HCT116 (cell line): ENCODE results near the gene HCLS1. TPM values are rescaled to one million over a fixed set of nuclear protein-coding genes. Genes with fewer than 3 reads are reported as not detected.

Experiments used
- ATAC-seq: fragments of 200-7000 bp; cut with Tn5 transposase; 2 replicates; pipeline ENCODE4 v1.9.1; 2020; ENCODE audit warnings: mild to moderate bottlenecking, moderate library complexity
- BruUV-seq: library from RNA; stranded (reverse); fragments of 400-500 nt; replicated peaks from 2 replicates; lab custom pipeline; 2021; lab: Mats Ljungman, UMichigan
- CTCF ChIA-PET: fragments of 300-600 bp; sonication (Branson Sonifier 250); formaldehyde crosslinking; loops from one replicate; lab custom pipeline; 2021; ENCODE audit warnings: antibody characterized with exemption; lab: Charles Lee
- POLR2A ChIA-PET: fragments of 300-600, 350-600 bp; sonication (Branson Sonifier 250); formaldehyde crosslinking; loops from one replicate; lab custom pipeline; 2021; ENCODE audit warnings: antibody characterized with exemption; lab: Charles Lee
- RAD21 ChIA-PET, 2 experiments: fragments of 300-600 bp; sonication (Branson Sonifier 250); formaldehyde crosslinking; loops; one replicate each; lab custom pipeline; 2023; ENCODE audit warnings: low total read pairs in 2 of 2; ENCODE audit not compliant: uncharacterized antibody in 2 of 2, unreplicated experiment in 2 of 2, low non-redundant PET in 1 of 2; lab: Charles Lee
- DNase-seq: peaks from one replicate; pipeline ENCODE4 v3.0.0-alpha.2; 2010; ENCODE audit warnings: low read depth, low spot score
- H2AFZ ChIP-seq: fragments of 200-600 bp; shearing (Covaris generic), sonication (generic); 2 replicates; pipeline ENCODE4 v1.6.1; 2017; ENCODE audit warnings: low read depth, mixed run types, mixed read lengths, antibody characterized with exemption, low read length; ENCODE audit not compliant: poor library complexity, severe bottlenecking
- H3K27ac ChIP-seq: 2 replicates; pipeline ENCODE4 v1.5.1; 2012; ENCODE audit warnings: low read depth, low read length
- H3K27me3 ChIP-seq: fragments of 200-600 bp; sonication (generic); 2 replicates; pipeline ENCODE4 v1.6.1; 2016; ENCODE audit warnings: mixed run types, low read length, mixed read lengths; ENCODE audit not compliant: insufficient read depth
- H3K36me3 ChIP-seq, 2 experiments: fragments of 200-500 bp in 1 of 2; fragments of 200-600 bp in 1 of 2; sonication (Bioruptor generic) in 1 of 2; sonication (generic) in 1 of 2; 2 replicates each; pipeline versions ENCODE4 v1.5.1 to v1.6.1; 2014 to 2016; ENCODE audit warnings: low read length in 2 of 2, inconsistent platforms in 1 of 2, mixed read lengths in 1 of 2, mixed run types in 1 of 2; ENCODE audit not compliant: insufficient read depth in 2 of 2, control insufficient read depth in 1 of 2
- H3K4me1 ChIP-seq, 2 experiments: fragments of 200-600 bp in 1 of 2; sonication (generic) in 1 of 2; 2 replicates each; pipeline versions ENCODE4 v1.5.1 to v1.6.1; 2012 to 2017; ENCODE audit warnings: low read length in 2 of 2, inconsistent platforms in 1 of 2, mild to moderate bottlenecking in 1 of 2, mixed read lengths in 1 of 2, mixed run types in 1 of 2, moderate library complexity in 1 of 2; ENCODE audit not compliant: insufficient read depth in 2 of 2, control insufficient read depth in 1 of 2
- H3K4me2 ChIP-seq: fragments of 200-600 bp; sonication (generic); 2 replicates; pipeline ENCODE4 v1.6.1; 2017; ENCODE audit warnings: mixed run types, low read length, mixed read lengths
- H3K4me3 ChIP-seq, 2 experiments: fragments of 200-600 bp in 1 of 2; sonication (generic) in 1 of 2; replicated peaks in 1 of 2; 2 replicates each; pipeline ENCODE4 v1.5.1; 2011 to 2016; ENCODE audit warnings: low read length in 2 of 2, control low read depth in 1 of 2, low read depth in 1 of 2, mild to moderate bottlenecking in 1 of 2, mixed read lengths in 1 of 2, mixed run types in 1 of 2
- H3K79me2 ChIP-seq: fragments of 200-600 bp; sonication (generic); 2 replicates; pipeline ENCODE4 v1.6.1; 2017; ENCODE audit warnings: mild to moderate bottlenecking, mixed run types, low read length, moderate library complexity, mixed read lengths; ENCODE audit not compliant: insufficient read depth
- H3K9ac ChIP-seq: fragments of 200-600 bp; sonication (generic); 2 replicates; pipeline ENCODE4 v1.6.1; 2016; ENCODE audit warnings: low read length, mixed read lengths
- H3K9me2 ChIP-seq: fragments of 200-600 bp; sonication (generic), shearing (Covaris generic); 2 replicates; pipeline ENCODE4 v1.6.1; 2017; ENCODE audit warnings: mixed run types, mild to moderate bottlenecking, moderate library complexity; ENCODE audit not compliant: insufficient read depth
- H3K9me3 ChIP-seq, 2 experiments: fragments of 200-500 bp in 1 of 2; fragments of 200-600 bp in 1 of 2; sonication (Bioruptor generic) in 1 of 2; sonication (generic) in 1 of 2; 2 replicates each; pipeline ENCODE4 v1.6.1; 2014 to 2017; ENCODE audit warnings: low read length in 2 of 2, mixed read lengths in 2 of 2, inconsistent platforms in 1 of 2, low read depth in 1 of 2, mild to moderate bottlenecking in 1 of 2, mixed run types in 1 of 2, moderate library complexity in 1 of 2; ENCODE audit not compliant: control insufficient read depth in 1 of 2, insufficient read depth in 1 of 2
- H4K20me1 ChIP-seq: fragments of 200-600 bp; sonication (generic), shearing (Covaris generic); 2 replicates; pipeline ENCODE4 v1.6.1; 2017; ENCODE audit warnings: mixed run types, mild to moderate bottlenecking, moderate library complexity; ENCODE audit not compliant: insufficient read depth
- CBX3 ChIP-seq: IDR thresholded peaks from 2 replicates; pipeline ENCODE4 v1.6.1; 2012; ENCODE audit warnings: low read depth
- CEBPB ChIP-seq: IDR thresholded peaks from 2 replicates; pipeline ENCODE4 v1.6.1; 2012; ENCODE audit warnings: low read depth
- EGR1 ChIP-seq: IDR thresholded peaks from 2 replicates; pipeline ENCODE4 v1.6.1; 2012; ENCODE audit warnings: low read depth
- EZH2 ChIP-seq: fragments of 200-600 bp; sonication (generic); IDR thresholded peaks from 2 replicates; pipeline ENCODE4 v1.6.1; 2017; ENCODE audit warnings: antibody characterized with exemption, mixed run types
- EZH2phosphoT487 ChIP-seq: fragments of 200-600 bp; IDR thresholded peaks from 2 replicates; pipeline ENCODE4 v1.6.1; 2018; ENCODE audit warnings: antibody characterized with exemption, borderline replicate concordance
- FOSL1 ChIP-seq: IDR thresholded peaks from 2 replicates; pipeline ENCODE4 v1.6.1; 2012; ENCODE audit warnings: low read depth
- JUND ChIP-seq: IDR thresholded peaks from 2 replicates; pipeline ENCODE4 v1.6.1; 2012
- POLR2A ChIP-seq: IDR thresholded peaks from 2 replicates; pipeline ENCODE4 v1.7.0; 2011; ENCODE audit warnings: borderline replicate concordance; ENCODE audit not compliant: insufficient read depth, insufficient read length; ENCODE audit errors: extremely low read depth
- POLR2AphosphoS5 ChIP-seq: IDR thresholded peaks from 2 replicates; pipeline ENCODE4 v1.6.1; 2011; ENCODE audit warnings: mild to moderate bottlenecking, low read depth, low read length, moderate library complexity
- RAD21 ChIP-seq: IDR thresholded peaks from 2 replicates; pipeline ENCODE4 v1.6.1; 2012; ENCODE audit warnings: low read depth, mild to moderate bottlenecking
- SP1 ChIP-seq: IDR thresholded peaks from 2 replicates; pipeline ENCODE4 v1.6.1; 2012; ENCODE audit warnings: low read depth
- TCF7L2 ChIP-seq: IDR thresholded peaks from 2 replicates; pipeline ENCODE4 v1.7.0; 2011; ENCODE audit warnings: borderline replicate concordance, inconsistent platforms; ENCODE audit not compliant: insufficient read depth, insufficient read length; ENCODE audit errors: extremely low read depth
- YY1 ChIP-seq: IDR thresholded peaks from 2 replicates; pipeline ENCODE4 v1.6.1; 2011; ENCODE audit warnings: low read length, low read depth, moderate library complexity, mild to moderate bottlenecking; ENCODE audit not compliant: insufficient replicate concordance; ENCODE audit errors: extremely low read depth
- ZNF274 ChIP-seq: fragments of 200-500 bp; sonication (Bioruptor generic); IDR thresholded peaks from 2 replicates; pipeline ENCODE4 v1.6.1; 2014; ENCODE audit warnings: mild to moderate bottlenecking, low read depth, low read length, inconsistent platforms
- intact Hi-C: fragments of 100-400 bp; cut with micrococcal nuclease; formaldehyde crosslinking; loops from 2 replicates; pipeline ENCODE4 v1.10.0; 2022
- total RNA-seq: library from RNA; stranded (reverse); gene quantifications from one replicate; pipeline ENCODE4 v1.2.1, GENCODE V29; 2021; ENCODE audit not compliant: unreplicated experiment
- TF ChIP-seq, protein P1 (sequence below), 3 experiments: fragments of 200-600 bp in 1 of 3; sonication (generic) in 1 of 3; IDR thresholded peaks in 2 of 3; conservative IDR thresholded peaks in 1 of 3; 2 replicates each; pipeline ENCODE4 v1.5.1; 2012 to 2017; ENCODE audit warnings: low read depth in 2 of 3, low read length in 2 of 3, antibody characterized with exemption in 1 of 3, borderline replicate concordance in 1 of 3, control low read depth in 1 of 3, mild to moderate bottlenecking in 1 of 3, mixed read lengths in 1 of 3, mixed run types in 1 of 3, moderate library complexity in 1 of 3; ENCODE audit not compliant: insufficient read depth in 1 of 3
- TF ChIP-seq, protein P2 (sequence below): IDR thresholded peaks from 2 replicates; pipeline ENCODE4 v1.6.1; 2012
- TF ChIP-seq, protein P3 (sequence below): IDR thresholded peaks from 2 replicates; pipeline ENCODE4 v1.6.1; 2012; ENCODE audit warnings: low read depth
- TF ChIP-seq, protein P4 (sequence below): IDR thresholded peaks from 2 replicates; pipeline ENCODE4 v1.6.1; 2012

HCLS1 gene
- total RNA-seq, 1 experiment from 2014 or later: 1.6 TPM

DNA sequence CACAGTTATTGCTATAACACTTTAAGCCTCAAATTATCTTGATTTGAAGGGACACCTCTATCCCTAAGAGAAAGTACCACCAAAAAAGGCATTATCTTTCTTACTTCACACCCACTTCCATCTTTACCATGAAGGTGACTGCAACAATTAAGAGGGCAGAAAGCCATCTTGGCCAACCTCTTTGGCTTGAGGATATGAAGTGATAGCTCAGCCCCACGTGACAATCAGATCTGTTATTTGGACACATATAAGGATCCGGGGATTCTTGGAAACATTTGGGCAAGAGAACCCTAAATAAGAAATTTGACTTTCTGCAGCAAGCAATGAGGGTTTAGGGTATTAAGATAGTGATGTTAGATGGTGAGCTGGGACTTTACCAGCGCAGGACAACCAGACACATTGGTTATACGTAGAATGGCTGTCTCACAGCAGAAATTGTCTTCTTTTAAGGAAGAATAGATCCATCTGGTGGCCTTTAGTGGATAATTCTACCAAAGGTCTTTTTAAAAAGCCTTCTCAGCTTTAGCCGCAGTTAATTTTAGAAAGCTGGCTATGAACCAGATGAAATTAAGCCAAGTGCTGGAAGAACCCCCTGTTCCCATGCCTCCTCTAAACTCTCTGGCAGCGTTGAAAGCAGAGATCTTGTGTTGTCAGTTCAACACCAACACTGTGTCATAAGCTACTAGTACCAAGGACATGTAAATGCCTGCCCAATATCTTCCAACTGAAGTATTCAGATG is 12.3 kb downstream of the HCLS1 start:
- no peak for DNase-seq
- CTCF ChIA-PET: no interaction called here

More for the DNA sequence above, 12.3 kb downstream of the HCLS1 start:
- Histone ChIP-seq H3K4me2 (no peak overlapping the region), H3K79me2 (no peaks in the 10 kb centered on the region), H3K9me3 (no peaks in the 10 kb centered on the region), H2AFZ (no peak overlapping the region), H3K9ac (no peak overlapping the region), H3K4me1 (peaks cover 0 to 4% of the 10 kb centered on the region in 2 experiments; a peak in 1 of 4 replicates)
- no TSS peak for BruUV-seq
- TF ChIP-seq ZNF274: no peak
- no peak for TF ChIP-seq SP1
- no peak for TF ChIP-seq CEBPB
- no peak for TF ChIP-seq RAD21
- no peak for TF ChIP-seq EGR1
- TF ChIP-seq EZH2: no peak
- TF ChIP-seq POLR2AphosphoS5: no peak
- TF ChIP-seq POLR2A: no peak
- TF ChIP-seq, protein P1, sequence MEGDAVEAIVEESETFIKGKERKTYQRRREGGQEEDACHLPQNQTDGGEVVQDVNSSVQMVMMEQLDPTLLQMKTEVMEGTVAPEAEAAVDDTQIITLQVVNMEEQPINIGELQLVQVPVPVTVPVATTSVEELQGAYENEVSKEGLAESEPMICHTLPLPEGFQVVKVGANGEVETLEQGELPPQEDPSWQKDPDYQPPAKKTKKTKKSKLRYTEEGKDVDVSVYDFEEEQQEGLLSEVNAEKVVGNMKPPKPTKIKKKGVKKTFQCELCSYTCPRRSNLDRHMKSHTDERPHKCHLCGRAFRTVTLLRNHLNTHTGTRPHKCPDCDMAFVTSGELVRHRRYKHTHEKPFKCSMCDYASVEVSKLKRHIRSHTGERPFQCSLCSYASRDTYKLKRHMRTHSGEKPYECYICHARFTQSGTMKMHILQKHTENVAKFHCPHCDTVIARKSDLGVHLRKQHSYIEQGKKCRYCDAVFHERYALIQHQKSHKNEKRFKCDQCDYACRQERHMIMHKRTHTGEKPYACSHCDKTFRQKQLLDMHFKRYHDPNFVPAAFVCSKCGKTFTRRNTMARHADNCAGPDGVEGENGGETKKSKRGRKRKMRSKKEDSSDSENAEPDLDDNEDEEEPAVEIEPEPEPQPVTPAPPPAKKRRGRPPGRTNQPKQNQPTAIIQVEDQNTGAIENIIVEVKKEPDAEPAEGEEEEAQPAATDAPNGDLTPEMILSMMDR (IDR thresholded peaks at IDR 0.05 in 2 of 3, conservative IDR thresholded peaks at IDR 0.05 in 1 of 3; ENCODE audit: borderline replicate concordance in 1 of 3, insufficient read depth in 1 of 3, low read depth in 2 of 3, low read length in 2 of 3): no peak
- no peak for TF ChIP-seq EZH2phosphoT487
- TF ChIP-seq, protein P2, sequence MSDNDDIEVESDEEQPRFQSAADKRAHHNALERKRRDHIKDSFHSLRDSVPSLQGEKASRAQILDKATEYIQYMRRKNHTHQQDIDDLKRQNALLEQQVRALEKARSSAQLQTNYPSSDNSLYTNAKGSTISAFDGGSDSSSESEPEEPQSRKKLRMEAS: no peak
- no peak for TF ChIP-seq FOSL1
- TF ChIP-seq JUND: no peak
- TF ChIP-seq YY1: no peak
- TF ChIP-seq, protein P3, sequence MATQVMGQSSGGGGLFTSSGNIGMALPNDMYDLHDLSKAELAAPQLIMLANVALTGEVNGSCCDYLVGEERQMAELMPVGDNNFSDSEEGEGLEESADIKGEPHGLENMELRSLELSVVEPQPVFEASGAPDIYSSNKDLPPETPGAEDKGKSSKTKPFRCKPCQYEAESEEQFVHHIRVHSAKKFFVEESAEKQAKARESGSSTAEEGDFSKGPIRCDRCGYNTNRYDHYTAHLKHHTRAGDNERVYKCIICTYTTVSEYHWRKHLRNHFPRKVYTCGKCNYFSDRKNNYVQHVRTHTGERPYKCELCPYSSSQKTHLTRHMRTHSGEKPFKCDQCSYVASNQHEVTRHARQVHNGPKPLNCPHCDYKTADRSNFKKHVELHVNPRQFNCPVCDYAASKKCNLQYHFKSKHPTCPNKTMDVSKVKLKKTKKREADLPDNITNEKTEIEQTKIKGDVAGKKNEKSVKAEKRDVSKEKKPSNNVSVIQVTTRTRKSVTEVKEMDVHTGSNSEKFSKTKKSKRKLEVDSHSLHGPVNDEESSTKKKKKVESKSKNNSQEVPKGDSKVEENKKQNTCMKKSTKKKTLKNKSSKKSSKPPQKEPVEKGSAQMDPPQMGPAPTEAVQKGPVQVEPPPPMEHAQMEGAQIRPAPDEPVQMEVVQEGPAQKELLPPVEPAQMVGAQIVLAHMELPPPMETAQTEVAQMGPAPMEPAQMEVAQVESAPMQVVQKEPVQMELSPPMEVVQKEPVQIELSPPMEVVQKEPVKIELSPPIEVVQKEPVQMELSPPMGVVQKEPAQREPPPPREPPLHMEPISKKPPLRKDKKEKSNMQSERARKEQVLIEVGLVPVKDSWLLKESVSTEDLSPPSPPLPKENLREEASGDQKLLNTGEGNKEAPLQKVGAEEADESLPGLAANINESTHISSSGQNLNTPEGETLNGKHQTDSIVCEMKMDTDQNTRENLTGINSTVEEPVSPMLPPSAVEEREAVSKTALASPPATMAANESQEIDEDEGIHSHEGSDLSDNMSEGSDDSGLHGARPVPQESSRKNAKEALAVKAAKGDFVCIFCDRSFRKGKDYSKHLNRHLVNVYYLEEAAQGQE: no peak
- TF ChIP-seq TCF7L2: no peak
- TF ChIP-seq, protein P4, sequence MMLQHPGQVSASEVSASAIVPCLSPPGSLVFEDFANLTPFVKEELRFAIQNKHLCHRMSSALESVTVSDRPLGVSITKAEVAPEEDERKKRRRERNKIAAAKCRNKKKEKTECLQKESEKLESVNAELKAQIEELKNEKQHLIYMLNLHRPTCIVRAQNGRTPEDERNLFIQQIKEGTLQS: no peak
- no peak for TF ChIP-seq CBX3
- TF ChIP-seq, all 23 proteins: peak for 0
- H3K27me3 ChIP-seq: peaks cover 1% of the 10 kb centered on the region; the same call in 1 of the 2 replicates
- H4K20me1 ChIP-seq: no peaks in the 10 kb centered on the region
- RAD21 ChIA-PET: no interaction called here
- H3K27ac ChIP-seq: no peak overlapping the region
- no peak for ATAC-seq
- no peak overlapping the region for H3K4me3 ChIP-seq
- POLR2A ChIA-PET: no interaction called here
- intact Hi-C loops: no loop called here
- no peaks in the 10 kb centered on the region for H3K36me3 ChIP-seq
- H3K9me2 ChIP-seq: no peaks in the 10 kb centered on the region
